HG03175 (cell line): ENCODE measurements around the gene SSR1.
A peak's percentile ranks its signal among the peaks of the same experiment; 100 is the strongest.
"Not testable (repeated sequence)": the region's sequence is repeated elsewhere in the genome, so short reads cannot be mapped to it uniquely, and the experiment has no call there.

Experiments used
- ATAC-seq: cut with Tn5 transposase; IDR thresholded peaks from one replicate; pipeline ENCODE4 v1.9.1; 2021; ENCODE audit warnings: mild to moderate bottlenecking, moderate library complexity; ENCODE audit not compliant: unreplicated experiment

SSR1 gene

DNA sequence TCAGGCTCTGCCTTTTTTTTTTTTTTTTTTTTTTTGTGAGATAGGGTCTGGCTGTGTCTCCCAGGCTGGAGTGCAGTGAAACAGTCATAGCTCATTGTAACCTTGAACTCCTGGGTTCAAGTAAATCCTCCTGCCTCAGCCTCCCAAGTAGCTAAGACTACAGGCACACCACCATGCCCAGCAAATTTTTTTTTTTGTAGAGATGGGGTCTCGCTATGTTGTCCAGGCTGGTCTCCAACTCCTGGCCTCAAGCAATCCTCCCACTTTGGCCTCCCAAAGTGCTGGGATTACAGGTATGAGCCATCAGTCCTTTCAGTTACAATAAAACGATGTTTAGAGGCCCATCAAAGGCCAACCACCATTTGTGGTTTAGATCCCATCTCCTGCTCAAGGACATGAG, 6.4 kb upstream of the SSR1 start:
- not testable (repeated sequence) for ATAC-seq

DNA sequence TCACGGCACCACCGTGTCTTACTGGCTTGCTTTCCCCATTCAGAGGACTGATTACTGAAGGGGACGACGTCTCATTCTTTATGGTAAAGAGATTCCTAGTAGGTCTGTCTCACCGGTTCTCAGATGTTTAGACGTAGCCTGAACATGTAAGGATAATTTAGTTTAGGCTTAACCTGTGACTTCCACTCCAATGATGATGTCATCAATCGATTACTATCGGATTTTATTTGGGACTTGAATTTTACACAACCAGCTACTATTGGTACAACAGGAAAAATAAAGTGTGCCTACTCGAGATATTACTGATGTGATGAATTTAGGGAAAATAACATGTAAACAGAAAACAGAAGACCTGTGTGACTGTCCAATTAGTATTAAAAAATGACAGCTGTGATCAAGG, 4.5 kb upstream of the SSR1 start:
- no peak for ATAC-seq

DNA sequence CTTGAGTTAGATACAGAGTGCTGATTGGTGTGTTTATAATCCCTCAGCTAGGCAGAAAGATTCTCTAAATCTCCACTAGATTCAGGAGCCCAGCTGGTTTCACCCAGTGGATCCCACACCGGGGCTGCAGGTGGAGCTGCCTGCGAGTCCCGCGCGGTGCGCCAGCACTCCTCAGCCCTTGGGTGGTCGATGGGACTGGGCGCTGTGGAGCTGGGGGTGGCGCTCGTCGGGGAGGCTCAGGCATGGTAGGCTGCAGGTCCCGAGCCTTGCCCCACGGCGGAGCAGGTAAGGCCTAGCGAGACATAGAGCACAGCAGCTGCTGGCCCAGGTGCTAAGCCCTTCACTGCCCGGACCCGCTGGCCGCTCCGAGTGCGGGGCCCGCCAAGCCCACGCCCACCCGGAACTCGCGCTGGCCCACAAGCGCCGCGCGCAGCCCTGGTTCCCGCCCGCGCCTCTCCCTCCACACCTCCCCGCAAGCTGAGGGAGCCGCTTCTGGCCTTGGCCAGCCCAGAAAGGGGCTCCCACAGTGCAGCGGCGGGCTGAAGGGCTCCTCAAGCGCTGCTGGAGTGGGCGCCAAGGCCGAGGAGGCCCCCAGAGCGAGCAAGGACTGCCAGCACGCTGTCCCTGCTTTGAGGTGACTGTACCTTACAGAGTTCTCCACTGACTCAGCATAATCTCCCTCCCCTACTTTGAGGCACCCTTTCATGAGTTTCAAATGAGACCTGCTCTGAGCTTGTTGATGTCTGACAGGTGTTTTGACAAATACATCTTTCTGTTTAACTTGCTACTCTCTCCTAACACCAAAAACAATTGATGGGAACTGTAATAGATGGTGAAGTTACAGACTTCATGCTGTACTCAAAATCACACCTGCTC, 3.9 kb upstream of the SSR1 start:
- ATAC-seq, result no peak

DNA sequence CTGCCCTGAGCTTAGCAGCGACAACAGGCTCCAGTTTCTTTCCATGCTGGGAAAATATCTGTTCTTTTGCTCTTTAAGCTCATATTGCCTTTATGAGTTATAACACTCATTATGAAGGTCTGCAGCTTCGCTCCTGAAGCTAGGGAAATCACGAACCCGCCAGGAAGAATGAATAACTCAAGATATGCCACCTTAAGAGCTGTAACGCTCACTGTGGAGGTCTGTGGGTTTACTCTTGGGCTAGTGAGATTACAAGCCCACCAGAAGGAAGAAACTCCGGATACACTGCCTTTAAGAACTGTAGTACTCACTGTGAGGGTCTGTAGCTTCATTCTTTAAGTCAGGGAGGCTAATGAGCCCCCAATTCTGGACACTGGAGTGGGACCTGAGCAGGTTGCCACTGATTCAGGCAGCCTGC, 3.0 kb upstream of the SSR1 start:
- ATAC-seq, result no peak

DNA sequence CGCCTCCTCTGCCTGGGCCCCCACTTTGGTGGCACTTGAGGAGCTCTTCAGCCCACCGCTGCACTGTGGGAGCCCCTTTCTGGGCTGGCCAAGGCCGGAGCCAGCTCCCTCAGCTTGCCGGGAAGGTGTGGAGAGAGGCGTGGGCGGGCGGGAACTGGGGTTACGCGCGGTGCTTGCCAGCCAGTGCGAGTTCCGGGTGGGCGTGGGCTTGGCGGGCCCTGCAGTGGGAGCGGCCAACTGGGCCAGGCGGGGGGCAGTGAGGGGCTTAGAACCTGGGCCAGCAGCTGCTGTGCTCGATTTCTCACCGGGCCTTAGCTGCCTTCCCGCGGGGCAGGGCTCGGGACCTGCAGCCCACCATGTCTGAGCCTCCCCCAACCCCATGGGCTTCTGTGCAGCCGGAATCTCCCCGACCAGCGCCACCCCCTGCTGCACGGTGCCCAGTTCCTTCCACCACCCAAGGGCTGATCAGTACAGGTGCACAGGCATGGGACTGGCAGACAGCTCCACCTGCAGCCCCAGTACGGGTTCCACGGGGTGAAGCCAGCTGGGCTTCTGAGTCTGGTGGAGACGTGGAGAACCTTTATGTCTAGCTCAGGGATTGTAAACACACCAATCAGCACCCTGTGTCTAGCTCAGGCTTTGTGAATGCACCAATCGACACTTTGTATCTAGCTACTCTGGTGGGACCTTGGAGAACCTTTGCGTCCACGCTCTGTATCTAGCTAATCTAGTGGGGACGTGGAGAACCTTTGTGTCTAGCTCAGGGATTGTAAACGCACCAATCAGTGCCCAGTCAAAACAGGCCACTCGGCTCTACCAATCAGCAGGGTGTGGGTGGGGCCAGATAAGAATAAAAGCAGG, 2.3 kb upstream of the SSR1 start:
- not testable (repeated sequence) for ATAC-seq

DNA sequence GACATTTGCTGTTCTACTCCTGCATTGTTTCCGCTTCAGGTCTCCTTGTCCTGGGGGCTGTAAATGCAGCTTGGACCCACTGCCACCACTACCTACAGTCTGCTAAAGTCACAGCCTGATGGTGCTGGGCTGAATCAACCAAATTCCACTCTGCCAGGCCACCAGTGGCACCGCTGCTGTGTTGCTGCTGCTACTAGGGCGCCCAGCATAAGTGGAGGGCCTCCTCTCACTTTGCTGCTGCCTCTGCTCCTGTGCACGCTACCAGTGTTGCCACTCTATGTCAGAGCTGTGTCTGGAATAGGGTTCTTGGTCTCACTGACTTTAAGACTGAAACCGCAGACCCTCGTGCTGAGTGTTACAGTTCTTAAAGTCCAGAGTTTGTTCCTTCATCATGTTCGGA, 1.4 kb upstream of the SSR1 start:
- ATAC-seq, result no peak

DNA sequence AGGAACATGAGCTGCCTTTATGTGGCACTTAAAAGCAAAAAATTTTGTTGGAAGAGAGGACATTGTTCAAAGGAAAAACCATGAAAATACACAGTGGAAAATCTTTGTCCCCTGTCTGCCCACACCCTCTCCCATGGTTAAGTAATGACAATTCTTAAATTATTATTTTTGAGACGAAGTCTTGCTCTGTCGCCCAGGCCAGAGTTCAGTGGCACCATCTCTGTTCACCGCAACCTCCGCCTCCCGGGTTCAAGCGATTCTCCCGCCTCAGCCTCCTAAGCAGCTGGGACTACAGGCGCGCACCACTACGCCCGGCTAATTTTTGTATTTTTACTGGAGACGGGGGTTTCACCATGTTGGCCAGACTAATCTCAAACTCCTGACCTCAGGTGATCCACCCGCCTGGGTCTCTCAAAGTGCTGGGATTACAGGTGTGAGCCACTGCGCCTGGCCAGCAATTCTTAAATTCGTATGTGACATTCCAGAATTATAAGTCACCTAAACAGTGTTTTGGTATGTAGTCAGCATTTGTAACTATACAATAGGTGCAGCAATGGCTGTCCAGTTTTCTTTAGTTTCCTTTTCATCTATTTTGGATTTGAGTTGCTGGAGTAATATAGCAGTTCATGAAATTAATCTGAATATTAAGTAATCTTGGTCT, 636 bp upstream of the SSR1 start:
- no peak for ATAC-seq

DNA sequence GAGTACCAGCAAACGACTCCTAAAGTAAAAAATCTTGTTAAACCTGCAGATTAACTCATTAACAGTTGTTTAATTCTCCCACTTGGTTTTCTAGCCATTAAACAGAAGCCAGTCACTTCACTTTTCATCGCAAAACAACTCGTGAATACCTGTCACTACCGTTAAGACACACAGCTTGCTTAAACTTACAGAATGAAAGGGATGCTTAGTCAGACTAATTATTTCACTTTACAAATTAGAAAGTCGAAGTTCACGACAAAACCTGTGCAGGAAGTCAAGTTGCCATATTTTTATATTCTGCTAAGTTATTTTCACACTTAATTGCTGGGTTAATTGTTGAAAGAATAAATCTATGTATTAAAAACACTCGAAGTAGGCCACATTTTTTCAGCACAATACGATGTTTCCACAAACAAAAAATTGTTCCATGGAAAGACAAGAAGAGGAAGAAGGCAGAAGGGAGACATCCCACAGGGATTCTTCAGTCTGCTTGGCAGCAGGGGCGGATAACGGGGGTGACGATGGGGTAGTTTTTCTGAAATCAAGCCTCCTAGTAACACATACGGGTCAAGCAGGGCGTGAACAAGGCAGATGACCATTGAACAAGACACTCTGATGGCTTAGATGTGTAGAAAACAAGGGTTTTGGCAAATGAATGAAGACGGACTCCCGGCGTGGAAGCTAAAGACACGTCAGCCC, 933 bp downstream of the SSR1 start:
- peak; percentile 1 for ATAC-seq

DNA sequence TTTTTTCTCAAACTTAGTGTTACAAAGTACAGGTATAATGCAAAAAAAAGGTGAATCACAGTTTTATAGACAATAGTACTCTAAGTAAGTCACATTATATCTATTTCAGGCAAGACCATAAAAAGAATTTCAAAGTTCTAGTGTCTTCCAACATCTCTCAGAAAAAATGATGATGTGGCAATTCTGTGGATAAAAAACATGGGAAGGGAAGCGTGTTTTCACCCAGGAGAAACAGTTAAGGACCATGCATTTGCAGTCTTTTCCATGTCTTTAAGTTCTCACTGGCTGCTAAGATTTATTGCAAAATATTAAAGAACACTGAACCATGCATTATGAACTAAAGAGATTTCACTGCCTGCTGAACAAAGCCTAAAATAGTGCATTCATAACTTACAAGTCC, 1.8 kb downstream of the SSR1 start:
- ATAC-seq, result no peak

DNA sequence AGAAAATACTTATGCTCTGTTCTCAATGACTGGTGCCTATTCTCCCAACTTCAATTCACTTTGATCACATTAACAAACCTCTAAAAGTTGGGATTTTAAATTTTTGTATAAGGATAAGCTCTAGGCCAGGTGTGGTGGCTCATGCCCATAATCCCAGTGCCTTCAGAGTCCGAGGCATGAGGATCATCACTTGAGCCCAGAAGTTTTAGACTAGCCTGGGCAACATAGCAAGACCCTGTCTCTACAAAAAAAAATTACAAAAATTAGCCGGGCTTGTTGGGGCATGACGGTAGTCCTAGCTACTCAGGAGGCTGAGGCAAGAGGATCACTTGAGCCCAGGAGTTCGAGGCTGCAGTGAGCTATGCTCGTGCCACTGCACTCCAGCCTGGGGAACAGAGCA, 3.9 kb downstream of the SSR1 start:
- ATAC-seq, result no peak

DNA sequence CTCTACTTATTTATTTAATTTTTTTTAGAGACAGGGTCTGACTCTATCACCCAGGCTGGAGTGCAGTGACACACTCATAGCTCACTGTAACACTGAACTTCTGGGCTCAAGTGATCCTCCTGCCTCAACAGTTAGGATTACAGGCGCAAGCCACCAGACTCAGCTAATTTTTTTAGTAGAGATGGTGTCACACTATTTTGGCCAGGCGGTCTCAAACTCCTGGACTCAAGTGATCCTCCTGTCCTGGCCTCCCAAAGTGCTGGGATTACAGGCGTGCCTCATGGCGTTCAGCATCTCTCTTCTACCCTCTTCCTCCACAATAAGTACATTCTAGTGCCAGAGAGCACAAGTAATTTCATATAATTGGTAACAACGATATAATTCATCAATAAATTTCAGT, 5.5 kb downstream of the SSR1 start:
- no peak for ATAC-seq

DNA sequence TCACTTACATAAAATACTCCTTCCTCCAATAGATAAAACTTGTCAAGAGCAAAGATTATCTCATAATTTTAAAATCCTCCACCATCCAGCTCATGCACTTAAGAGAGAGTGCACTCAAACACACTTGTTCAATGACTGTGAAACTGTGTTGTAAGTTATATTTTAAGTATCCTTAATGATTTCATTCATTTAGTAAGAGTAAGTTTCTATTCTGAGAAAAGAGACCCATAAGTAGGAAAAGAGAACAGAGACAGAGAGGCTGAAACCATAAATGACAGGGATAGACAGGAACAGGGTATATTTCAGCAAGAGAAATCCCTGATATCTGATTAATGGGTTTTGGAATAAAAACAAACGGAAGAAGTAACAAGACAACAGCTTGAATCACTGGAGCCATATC, 8.2 kb downstream of the SSR1 start:
- no peak for ATAC-seq

DNA sequence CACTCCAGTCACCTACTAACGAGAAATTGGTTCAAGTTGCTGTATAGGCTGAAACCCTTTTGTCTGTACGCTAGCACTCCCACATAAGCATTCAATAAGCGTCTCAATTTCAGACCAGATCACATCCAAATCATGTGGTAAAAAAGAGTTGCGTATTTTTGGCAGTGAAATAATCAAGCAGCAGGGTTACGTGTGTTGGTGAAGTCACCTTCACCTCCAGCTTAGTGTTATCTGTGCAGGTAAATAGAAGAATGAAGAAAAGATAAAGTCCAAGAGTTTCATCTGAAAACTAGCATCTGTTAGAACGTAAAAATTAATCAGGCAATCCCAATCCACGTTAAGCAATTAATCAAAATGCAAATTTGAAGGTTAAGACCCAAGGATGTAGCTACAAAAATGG, 11.3 kb downstream of the SSR1 start:
- no peak for ATAC-seq

DNA sequence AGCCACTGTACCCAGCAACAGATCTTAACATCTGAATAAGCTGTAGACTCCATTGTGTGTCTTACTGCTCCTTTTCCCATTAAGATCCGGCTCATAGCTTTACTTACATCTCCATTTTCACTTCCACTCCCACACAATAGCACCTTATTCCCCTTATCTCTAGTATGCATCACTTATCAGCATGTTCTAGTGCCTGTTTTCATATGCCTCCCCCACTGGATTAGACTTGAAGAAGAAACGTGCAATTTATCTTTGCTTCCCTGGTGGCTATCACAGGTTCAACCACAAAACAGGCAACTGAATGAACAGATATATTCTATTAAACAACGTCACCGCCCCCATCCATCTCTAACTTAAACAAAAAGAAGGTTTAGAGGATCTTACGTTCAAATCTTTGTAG, 12.1 kb downstream of the SSR1 start:
- no peak for ATAC-seq

DNA sequence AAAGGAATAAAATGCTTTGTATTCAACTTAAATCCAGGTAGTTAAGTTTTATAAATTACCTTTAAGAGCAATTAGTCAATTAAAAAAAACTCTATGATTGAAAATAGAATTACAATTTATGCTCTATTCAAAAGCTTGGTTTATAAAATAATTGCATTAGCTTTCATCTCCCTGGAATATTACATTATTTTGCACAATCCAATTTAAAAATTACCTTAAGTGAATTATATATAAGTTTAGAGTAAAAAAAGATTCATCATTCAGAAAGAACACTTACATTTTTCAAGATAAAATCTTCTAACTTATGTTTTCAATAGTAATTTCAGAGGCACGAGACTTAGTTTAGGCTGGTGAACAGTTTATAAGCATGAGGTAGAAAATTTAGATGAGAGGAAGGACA, 14.9 kb downstream of the SSR1 start:
- ATAC-seq, result no peak

DNA sequence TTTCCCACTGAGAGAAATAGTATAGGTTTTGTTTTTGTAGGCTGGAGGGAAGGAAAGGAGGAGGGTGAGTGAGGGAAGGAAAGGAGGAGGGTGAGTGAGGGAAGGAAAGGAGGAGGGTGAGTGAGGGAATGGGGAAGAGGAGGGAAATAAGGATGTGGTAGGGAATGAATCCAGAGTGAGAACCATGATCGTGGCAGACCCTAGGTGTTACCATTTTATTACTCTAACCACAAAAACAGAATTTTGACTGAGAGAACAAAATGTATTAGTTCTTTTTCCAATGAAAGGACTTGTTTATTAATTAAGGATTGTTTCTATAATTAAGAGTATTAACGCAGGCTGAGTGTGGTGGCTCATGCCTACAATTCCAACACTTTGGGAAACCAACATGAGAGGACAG, 16.4 kb downstream of the SSR1 start:
- no peak for ATAC-seq

DNA sequence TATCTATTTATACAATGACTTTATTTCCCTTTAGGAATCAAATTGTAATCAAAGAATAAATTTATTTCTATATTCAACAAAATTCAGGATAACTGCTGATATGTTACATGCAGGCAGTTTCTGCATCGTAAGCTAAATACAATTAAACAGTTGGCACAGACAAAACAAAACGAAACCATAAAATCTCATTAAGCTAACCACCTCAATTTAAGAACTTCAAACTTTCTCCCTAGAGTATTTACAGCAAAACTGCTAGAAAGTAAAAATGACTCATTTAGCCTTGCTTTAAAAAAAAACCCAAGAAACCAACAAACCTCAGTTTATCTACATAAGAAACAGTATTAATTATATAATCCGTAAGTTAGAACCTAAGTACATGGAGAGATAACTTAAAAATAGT, 17.1 kb downstream of the SSR1 start:
- ATAC-seq, result no peak

DNA sequence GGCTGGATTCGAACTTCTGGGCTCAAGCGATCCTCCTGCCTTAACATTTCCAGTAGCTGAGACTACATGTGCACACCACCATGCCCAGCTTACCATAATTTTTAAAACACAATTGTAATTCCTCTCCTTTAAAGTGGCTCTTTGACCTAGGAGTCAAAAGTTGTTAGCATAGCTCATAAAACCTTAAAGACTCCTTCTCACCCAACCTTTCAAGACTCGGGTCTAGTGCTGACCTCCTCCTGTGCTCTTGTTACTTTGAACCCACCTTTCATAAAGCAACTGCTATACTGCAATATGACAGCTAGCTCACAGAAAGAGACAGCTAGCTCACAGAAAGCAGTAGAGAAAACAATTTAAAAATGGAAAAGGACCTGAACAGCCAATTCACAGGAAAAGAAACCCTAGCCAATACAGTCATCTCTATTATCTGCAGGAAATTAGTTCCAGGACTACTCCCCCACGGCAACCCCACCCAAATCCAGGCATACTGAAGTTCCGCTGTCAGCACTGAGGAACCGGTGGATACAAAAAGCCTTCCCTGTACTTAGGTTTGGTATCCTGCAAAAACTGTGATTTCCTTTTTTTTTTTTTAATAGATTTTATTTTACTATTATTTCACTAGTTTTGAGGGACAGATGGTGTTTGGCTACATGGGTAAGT, 20.3 kb downstream of the SSR1 start:
- no peak for ATAC-seq

DNA sequence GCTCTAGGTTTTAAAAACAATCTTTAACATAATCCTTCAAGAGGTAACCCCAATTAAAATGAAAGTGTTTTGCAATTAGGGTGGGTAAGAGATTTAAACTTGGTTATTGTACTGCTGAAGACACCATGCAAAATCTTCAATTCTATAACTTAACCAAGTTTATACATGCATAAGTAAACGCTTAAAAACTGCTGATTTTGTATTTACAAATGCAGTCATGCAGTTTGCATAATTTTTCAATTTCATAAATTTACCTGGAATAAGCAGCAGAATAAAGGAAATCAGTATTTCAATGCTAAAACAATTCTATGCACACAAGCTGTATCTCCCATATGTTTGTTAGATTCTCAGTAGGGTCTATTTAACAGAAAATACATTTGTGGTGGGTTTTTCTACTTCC, 22.9 kb downstream of the SSR1 start:
- no peak for ATAC-seq

DNA sequence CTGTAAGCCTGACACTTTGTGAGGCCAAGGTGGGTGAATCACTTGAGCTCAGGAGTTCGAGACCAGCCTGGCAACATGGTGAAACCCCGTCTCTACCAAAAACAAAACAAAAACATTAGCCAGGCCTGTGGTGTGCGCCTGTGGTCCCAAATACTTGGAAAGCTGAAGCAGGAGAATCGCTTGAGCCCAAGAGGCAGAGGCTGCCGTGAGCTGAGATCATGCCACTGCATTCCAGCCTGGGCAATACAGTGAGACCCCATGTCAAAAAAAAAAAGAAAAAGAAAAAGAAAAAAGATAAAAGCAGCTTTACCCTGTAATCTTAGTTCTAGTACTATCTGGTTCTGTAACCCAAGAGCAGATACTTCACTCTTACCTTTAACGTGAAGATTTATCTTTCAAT, 27.6 kb downstream of the SSR1 start:
- no peak for ATAC-seq

DNA sequence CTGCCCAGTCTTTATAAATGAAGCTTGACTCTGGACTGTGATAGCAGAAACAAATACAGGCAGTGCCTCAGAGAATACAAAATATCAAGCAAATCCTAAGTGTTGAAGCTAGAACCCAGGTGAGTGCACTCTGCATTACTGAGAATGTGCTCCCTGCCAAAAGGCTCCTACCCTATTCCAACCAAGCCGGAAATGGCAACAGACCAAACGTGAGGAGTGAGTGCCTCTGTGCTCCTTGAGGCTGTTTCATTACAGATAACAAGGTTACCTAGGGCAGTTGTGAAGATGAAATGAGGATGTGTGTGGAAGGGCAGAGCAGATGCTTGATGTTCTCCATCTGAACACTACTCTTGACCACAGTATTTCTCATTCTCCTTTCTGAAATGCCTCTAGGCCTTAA, 29.3 kb downstream of the SSR1 start:
- ATAC-seq, result no peak
